Measurements from ENCODE around the gene ANGEL1.

- TF ChIP-seq, protein P1, sequence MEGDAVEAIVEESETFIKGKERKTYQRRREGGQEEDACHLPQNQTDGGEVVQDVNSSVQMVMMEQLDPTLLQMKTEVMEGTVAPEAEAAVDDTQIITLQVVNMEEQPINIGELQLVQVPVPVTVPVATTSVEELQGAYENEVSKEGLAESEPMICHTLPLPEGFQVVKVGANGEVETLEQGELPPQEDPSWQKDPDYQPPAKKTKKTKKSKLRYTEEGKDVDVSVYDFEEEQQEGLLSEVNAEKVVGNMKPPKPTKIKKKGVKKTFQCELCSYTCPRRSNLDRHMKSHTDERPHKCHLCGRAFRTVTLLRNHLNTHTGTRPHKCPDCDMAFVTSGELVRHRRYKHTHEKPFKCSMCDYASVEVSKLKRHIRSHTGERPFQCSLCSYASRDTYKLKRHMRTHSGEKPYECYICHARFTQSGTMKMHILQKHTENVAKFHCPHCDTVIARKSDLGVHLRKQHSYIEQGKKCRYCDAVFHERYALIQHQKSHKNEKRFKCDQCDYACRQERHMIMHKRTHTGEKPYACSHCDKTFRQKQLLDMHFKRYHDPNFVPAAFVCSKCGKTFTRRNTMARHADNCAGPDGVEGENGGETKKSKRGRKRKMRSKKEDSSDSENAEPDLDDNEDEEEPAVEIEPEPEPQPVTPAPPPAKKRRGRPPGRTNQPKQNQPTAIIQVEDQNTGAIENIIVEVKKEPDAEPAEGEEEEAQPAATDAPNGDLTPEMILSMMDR (IDR thresholded peaks at IDR 0.05): peak; percentile 16 to 40 (median 33)
- TF ChIP-seq POLR2A (IDR thresholded peaks at IDR 0.05) (no peak), EP300 (IDR thresholded peaks at IDR 0.05) (no peak)
Measured at GRCh38 chr14:76810953-76811400, 1.7 kb downstream of the ANGEL1 start.

Data from tibial nerve (tissue), 4 donors.